ENCODE measurements around the gene LGALS12. TPM values are rescaled to one million over a fixed set of nuclear protein-coding genes. Genes with fewer than 3 reads are reported as not detected.
"Not testable (repeated sequence)": the region's sequence is repeated elsewhere in the genome, so short reads cannot be mapped to it uniquely, and the experiment has no call there.

Gene LGALS12
- total and polyA plus RNA-seq, 2 donors: 0.21 to 0.71 TPM

GRCh38 chr11:63534895-63535461 lies 29.1 kb downstream of the LGALS12 start:
- Histone ChIP-seq H3K9me3 (ENCODE audit: control insufficient read depth in 2 of 2, insufficient read depth in 1 of 2, low read length in 1 of 2) (no peaks in the 10 kb centered on the region), H3K27ac (ENCODE audit: low read depth in 1 of 2, low read length in 1 of 2) (no peak overlapping the region), H3K4me1 (ENCODE audit: control insufficient read depth in 2 of 2, insufficient read depth in 2 of 2, low read length in 2 of 2) (peaks cover 14 to 38% of the 10 kb centered on the region in 2 donors), H3K36me3 (ENCODE audit: control insufficient read depth in 2 of 2, insufficient read depth in 2 of 2, low read length in 1 of 2) (peaks cover 0 to 2% of the 10 kb centered on the region in 2 donors), H3K27me3 (ENCODE audit: control insufficient read depth in 2 of 2, insufficient read depth in 1 of 2, low read length in 1 of 2) (no peaks in the 10 kb centered on the region), H3K4me3 (ENCODE audit: low read length in 2 of 2) (no peak overlapping the region)
- no peak for DNase-seq (ENCODE audit: low read depth in 6 of 9, low spot score in 9 of 9)
- 91% methylated on average over 5 of the region's 5 CpGs for WGBS

GRCh38 chr11:63535734-63536133 lies 29.9 kb downstream of the LGALS12 start:
- no peaks in the 10 kb centered on the region for H3K9me3 ChIP-seq (ENCODE audit: control insufficient read depth in 2 of 2, insufficient read depth in 1 of 2, low read length in 1 of 2)
- H3K27me3 ChIP-seq (ENCODE audit: control insufficient read depth in 2 of 2, insufficient read depth in 1 of 2, low read length in 1 of 2): no peaks in the 10 kb centered on the region
- DNase-seq (ENCODE audit: low read depth in 6 of 9, low spot score in 9 of 9): no peak
- H3K4me3 ChIP-seq (ENCODE audit: low read length in 2 of 2): no peak overlapping the region
- H3K36me3 ChIP-seq (ENCODE audit: control insufficient read depth in 2 of 2, insufficient read depth in 2 of 2, low read length in 1 of 2): peaks cover 0 to 2% of the 10 kb centered on the region in 2 donors
- H3K4me1 ChIP-seq (ENCODE audit: control insufficient read depth in 2 of 2, insufficient read depth in 2 of 2, low read length in 2 of 2): peaks cover 14 to 38% of the 10 kb centered on the region in 2 donors
- 97% methylated on average over 1 of the region's 1 CpG for WGBS
- H3K27ac ChIP-seq (ENCODE audit: low read depth in 1 of 2, low read length in 1 of 2): no peak overlapping the region

- H3K27ac ChIP-seq (ENCODE audit: low read depth in 1 of 2, low read length in 1 of 2): peak within 1 kb of the TSS; percentile 82 to 84
- peaks cover 12 to 32% of the 10 kb centered on the region in 2 donors for H3K4me1 ChIP-seq (ENCODE audit: control insufficient read depth in 2 of 2, insufficient read depth in 2 of 2, low read length in 2 of 2)
- H3K4me3 ChIP-seq (ENCODE audit: low read length in 2 of 2): peak within 1 kb of the TSS; percentile 52 to 54
- no peaks in the 10 kb centered on the region for H3K27me3 ChIP-seq (ENCODE audit: control insufficient read depth in 2 of 2, insufficient read depth in 1 of 2, low read length in 1 of 2)
- peak in 2 of 9 donors; percentile 56 to 77 for DNase-seq (ENCODE audit: low read depth in 6 of 9, low spot score in 9 of 9)
- H3K9me3 ChIP-seq (ENCODE audit: control insufficient read depth in 2 of 2, insufficient read depth in 1 of 2, low read length in 1 of 2): no peaks in the 10 kb centered on the region
- H3K36me3 ChIP-seq (ENCODE audit: control insufficient read depth in 2 of 2, insufficient read depth in 2 of 2, low read length in 1 of 2): peaks cover 0 to 2% of the 10 kb centered on the region in 2 donors
- WGBS: 22% methylated on average over 10 of the region's 10 CpGs
Observed at GRCh38 chr11:63536669-63537292, 30.9 kb downstream of the LGALS12 start, which contains the start of gene PLAAT4. Gene PLAAT4 (plus strand): TSS chr11:63536808. CDS start chr11:63536869, 61 bp downstream.

- Histone ChIP-seq H3K4me1 (ENCODE audit: control insufficient read depth in 2 of 2, insufficient read depth in 2 of 2, low read length in 2 of 2) (peaks cover 12 to 32% of the 10 kb centered on the region in 2 donors), H3K36me3 (ENCODE audit: control insufficient read depth in 2 of 2, insufficient read depth in 2 of 2, low read length in 1 of 2) (peaks cover 0 to 2% of the 10 kb centered on the region in 2 donors), H3K4me3 (ENCODE audit: low read length in 2 of 2) (peak overlapping the region; percentile 52 to 54), H3K9me3 (ENCODE audit: control insufficient read depth in 2 of 2, insufficient read depth in 1 of 2, low read length in 1 of 2) (no peaks in the 10 kb centered on the region), H3K27me3 (ENCODE audit: control insufficient read depth in 2 of 2, insufficient read depth in 1 of 2, low read length in 1 of 2) (no peaks in the 10 kb centered on the region), H3K27ac (ENCODE audit: low read depth in 1 of 2, low read length in 1 of 2) (peak overlapping the region; percentile 82 to 84)
- peak in 1 of 9 donors; percentile 37 for DNase-seq (ENCODE audit: low read depth in 6 of 9, low spot score in 9 of 9)
- WGBS: 31% methylated on average over 8 of the region's 8 CpGs
Observed at GRCh38 chr11:63537293-63538101, 31.6 kb downstream of the LGALS12 start.

- 97% methylated on average over 2 of the region's 2 CpGs for WGBS
- not testable (repeated sequence) for H3K9me3 ChIP-seq (ENCODE audit: control insufficient read depth in 2 of 2, insufficient read depth in 1 of 2, low read length in 1 of 2); H3K27me3 ChIP-seq (ENCODE audit: control insufficient read depth in 2 of 2, insufficient read depth in 1 of 2, low read length in 1 of 2); DNase-seq (ENCODE audit: low read depth in 6 of 9, low spot score in 9 of 9); H3K27ac ChIP-seq (ENCODE audit: low read depth in 1 of 2, low read length in 1 of 2); H3K4me3 ChIP-seq (ENCODE audit: low read length in 2 of 2)
- peaks cover 4 to 26% of the 10 kb centered on the region in 2 donors for H3K36me3 ChIP-seq (ENCODE audit: control insufficient read depth in 2 of 2, insufficient read depth in 2 of 2, low read length in 1 of 2)
- peaks cover 7 to 12% of the 10 kb centered on the region in 2 donors for H3K4me1 ChIP-seq (ENCODE audit: control insufficient read depth in 2 of 2, insufficient read depth in 2 of 2, low read length in 2 of 2)
Observed at GRCh38 chr11:63542506-63542905, 36.6 kb downstream of the LGALS12 start.

- no peak for DNase-seq (ENCODE audit: low read depth in 6 of 9, low spot score in 9 of 9)
- H3K4me1 ChIP-seq (ENCODE audit: control insufficient read depth in 2 of 2, insufficient read depth in 2 of 2, low read length in 2 of 2): no peaks in the 10 kb centered on the region
- H3K4me3 ChIP-seq (ENCODE audit: low read length in 2 of 2): no peak overlapping the region
- 98% methylated on average over 2 of the region's 2 CpGs for WGBS
- no peaks in the 10 kb centered on the region for H3K9me3 ChIP-seq (ENCODE audit: control insufficient read depth in 2 of 2, insufficient read depth in 1 of 2, low read length in 1 of 2)
- H3K27me3 ChIP-seq (ENCODE audit: control insufficient read depth in 2 of 2, insufficient read depth in 1 of 2, low read length in 1 of 2): no peaks in the 10 kb centered on the region
- H3K27ac ChIP-seq (ENCODE audit: low read depth in 1 of 2, low read length in 1 of 2): no peak overlapping the region
- peaks cover 4 to 29% of the 10 kb centered on the region in 2 donors for H3K36me3 ChIP-seq (ENCODE audit: control insufficient read depth in 2 of 2, insufficient read depth in 2 of 2, low read length in 1 of 2)
Observed at GRCh38 chr11:63543711-63544110, 37.8 kb downstream of the LGALS12 start.

GRCh38 chr11:63547061-63547460 lies 41.2 kb downstream of the LGALS12 start:
- Histone ChIP-seq H3K9me3 (ENCODE audit: control insufficient read depth in 2 of 2, insufficient read depth in 1 of 2, low read length in 1 of 2) (no peaks in the 10 kb centered on the region), H3K27ac (ENCODE audit: low read depth in 1 of 2, low read length in 1 of 2) (no peak overlapping the region), H3K4me1 (ENCODE audit: control insufficient read depth in 2 of 2, insufficient read depth in 2 of 2, low read length in 2 of 2) (peaks cover 8 to 12% of the 10 kb centered on the region in 2 donors), H3K36me3 (ENCODE audit: control insufficient read depth in 2 of 2, insufficient read depth in 2 of 2, low read length in 1 of 2) (peaks cover 4 to 26% of the 10 kb centered on the region in 2 donors), H3K27me3 (ENCODE audit: control insufficient read depth in 2 of 2, insufficient read depth in 1 of 2, low read length in 1 of 2) (no peaks in the 10 kb centered on the region), H3K4me3 (ENCODE audit: low read length in 2 of 2) (no peak overlapping the region)
- DNase-seq (ENCODE audit: low read depth in 6 of 9, low spot score in 9 of 9): no peak
- WGBS: 94% methylated on average over 1 of the region's 1 CpG

- peaks cover 4 to 26% of the 10 kb centered on the region in 2 donors for H3K36me3 ChIP-seq (ENCODE audit: control insufficient read depth in 2 of 2, insufficient read depth in 2 of 2, low read length in 1 of 2)
- H3K9me3 ChIP-seq (ENCODE audit: control insufficient read depth in 2 of 2, insufficient read depth in 1 of 2, low read length in 1 of 2): no peaks in the 10 kb centered on the region
- DNase-seq (ENCODE audit: low read depth in 6 of 9, low spot score in 9 of 9): no peak
- no peak overlapping the region for H3K27ac ChIP-seq (ENCODE audit: low read depth in 1 of 2, low read length in 1 of 2)
- H3K4me1 ChIP-seq (ENCODE audit: control insufficient read depth in 2 of 2, insufficient read depth in 2 of 2, low read length in 2 of 2): peaks cover 14 to 22% of the 10 kb centered on the region in 2 donors
- no peak overlapping the region for H3K4me3 ChIP-seq (ENCODE audit: low read length in 2 of 2)
- 94% methylated on average over 4 of the region's 4 CpGs for WGBS
- H3K27me3 ChIP-seq (ENCODE audit: control insufficient read depth in 2 of 2, insufficient read depth in 1 of 2, low read length in 1 of 2): no peaks in the 10 kb centered on the region
Observed at GRCh38 chr11:63548178-63548577, 42.3 kb downstream of the LGALS12 start.

- Histone ChIP-seq H3K4me1 (ENCODE audit: control insufficient read depth in 2 of 2, insufficient read depth in 2 of 2, low read length in 2 of 2) (peaks cover 20 to 35% of the 10 kb centered on the region in 2 donors), H3K36me3 (ENCODE audit: control insufficient read depth in 2 of 2, insufficient read depth in 2 of 2, low read length in 1 of 2) (peaks cover 4 to 29% of the 10 kb centered on the region in 2 donors), H3K9me3 (ENCODE audit: control insufficient read depth in 2 of 2, insufficient read depth in 1 of 2, low read length in 1 of 2) (no peaks in the 10 kb centered on the region), H3K4me3 (ENCODE audit: low read length in 2 of 2) (no peak overlapping the region), H3K27me3 (ENCODE audit: control insufficient read depth in 2 of 2, insufficient read depth in 1 of 2, low read length in 1 of 2) (no peaks in the 10 kb centered on the region), H3K27ac (ENCODE audit: low read depth in 1 of 2, low read length in 1 of 2) (no peak overlapping the region)
- over 99% methylated on average over 4 of the region's 4 CpGs for WGBS
- DNase-seq (ENCODE audit: low read depth in 6 of 9, low spot score in 9 of 9): no peak
Observed at GRCh38 chr11:63549411-63549810, 43.5 kb downstream of the LGALS12 start.
